ENCODE data around the gene PPP4R3A.
"Not testable (repeated sequence)": the region's sequence is repeated elsewhere in the genome, so short reads cannot be mapped to it uniquely, and the experiment has no call there.

Gene PPP4R3A

GRCh38 chr14:91503000-91503504 is 7.1 kb downstream of the PPP4R3A start:
- DNase-seq (ENCODE audit: low read depth), result no peak

DNA sequence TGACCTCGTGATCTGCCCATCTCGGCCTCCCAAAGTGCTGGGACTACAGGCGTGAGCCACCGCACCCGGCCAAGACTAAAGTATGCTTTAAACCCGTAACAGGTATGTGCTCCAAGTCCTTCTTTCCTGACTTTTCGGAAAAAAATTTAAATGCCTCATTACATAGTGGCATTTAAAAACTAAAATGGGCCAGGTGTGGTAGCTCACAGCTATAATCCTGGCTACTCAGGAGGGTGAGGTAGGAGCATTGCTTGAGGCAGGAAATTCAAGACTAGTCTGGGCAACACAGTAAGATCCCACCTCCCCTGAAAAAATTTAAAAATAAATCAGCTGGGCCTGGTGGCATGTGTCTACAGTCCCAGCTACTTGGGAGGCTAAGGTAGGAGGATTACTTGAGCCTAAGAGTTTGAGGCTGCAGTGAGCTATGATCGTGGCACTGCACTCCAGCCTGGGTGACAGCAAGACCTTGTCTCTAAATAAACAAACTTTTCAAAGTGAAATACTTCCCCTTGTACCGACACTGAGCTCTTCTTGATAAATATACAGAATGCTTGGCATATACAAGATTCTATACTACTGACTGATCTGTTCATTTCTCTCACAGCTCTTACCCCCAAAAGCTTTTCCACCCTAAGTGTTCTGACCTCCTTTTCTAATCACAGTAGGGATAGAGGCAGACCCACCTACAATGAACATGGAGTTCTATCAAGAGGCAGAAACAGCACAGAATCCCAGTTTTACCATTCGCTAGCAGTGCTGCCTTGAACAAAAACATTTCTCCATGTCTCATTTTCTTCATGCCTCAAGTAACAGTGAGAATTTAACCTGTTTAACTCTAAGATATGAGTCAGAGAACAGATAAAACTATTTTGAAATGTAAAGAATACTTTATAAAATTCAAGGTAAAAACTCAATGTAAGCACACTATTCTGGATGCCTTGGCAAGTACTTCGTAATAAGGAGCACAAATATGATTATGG is 7.9 kb downstream of the PPP4R3A start:
- no peak for DNase-seq (ENCODE audit: low read depth)

GRCh38 chr14:91501348-91501747 is 8.8 kb downstream of the PPP4R3A start:
- no peak for DNase-seq (ENCODE audit: low read depth)

DNA sequence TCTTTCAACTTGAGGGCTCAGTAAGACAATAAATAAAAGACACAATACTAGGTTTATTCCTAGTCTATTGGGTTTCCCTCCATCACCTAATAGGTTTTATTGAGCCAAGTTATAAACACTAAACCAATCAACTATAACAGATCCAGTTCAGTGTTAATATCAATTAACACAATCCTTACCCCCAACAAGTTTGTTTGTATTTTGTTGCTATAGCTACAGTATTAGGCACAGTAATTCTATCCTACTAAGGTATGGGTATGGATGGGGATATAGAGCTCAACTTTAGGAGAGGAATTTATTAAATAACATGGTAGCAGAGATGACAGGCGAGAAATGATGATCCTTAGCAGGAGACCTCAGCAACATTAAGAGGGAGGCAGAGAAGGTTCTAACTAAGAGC is 13.3 kb downstream of the PPP4R3A start:
- no peak for DNase-seq (ENCODE audit: low read depth)

DNA sequence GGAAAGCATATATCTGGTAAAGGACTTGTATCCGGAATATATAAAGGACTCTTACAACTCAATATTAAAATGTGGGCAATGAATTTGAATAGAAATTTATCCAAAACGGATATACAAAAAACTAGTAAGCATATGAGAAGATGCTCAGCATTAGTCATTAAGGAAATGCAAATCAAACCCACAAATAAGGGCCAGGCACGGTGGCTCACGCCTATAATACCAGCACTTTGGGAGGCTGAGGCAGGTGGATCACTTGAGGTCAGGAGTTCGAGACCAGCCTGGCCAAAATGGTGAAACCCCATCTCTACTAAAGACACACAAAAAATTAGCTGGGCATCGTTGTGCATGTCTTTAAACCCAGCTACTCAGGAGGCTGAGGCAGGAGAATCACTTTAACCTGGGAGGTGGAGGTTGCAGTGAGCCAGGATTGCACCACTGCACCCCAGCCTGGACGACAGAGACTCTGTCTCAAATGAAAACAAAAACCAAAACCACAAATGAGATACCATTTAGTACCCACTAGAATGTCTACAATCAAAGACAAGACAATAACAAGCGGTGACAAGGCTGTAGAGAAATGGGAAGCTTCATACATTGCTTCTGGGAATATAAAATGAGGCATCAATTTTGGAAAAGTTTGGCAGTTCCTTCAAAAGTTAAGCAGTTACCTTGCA is 15.6 kb downstream of the PPP4R3A start:
- DNase-seq (ENCODE audit: low read depth), result not testable (repeated sequence)

DNA sequence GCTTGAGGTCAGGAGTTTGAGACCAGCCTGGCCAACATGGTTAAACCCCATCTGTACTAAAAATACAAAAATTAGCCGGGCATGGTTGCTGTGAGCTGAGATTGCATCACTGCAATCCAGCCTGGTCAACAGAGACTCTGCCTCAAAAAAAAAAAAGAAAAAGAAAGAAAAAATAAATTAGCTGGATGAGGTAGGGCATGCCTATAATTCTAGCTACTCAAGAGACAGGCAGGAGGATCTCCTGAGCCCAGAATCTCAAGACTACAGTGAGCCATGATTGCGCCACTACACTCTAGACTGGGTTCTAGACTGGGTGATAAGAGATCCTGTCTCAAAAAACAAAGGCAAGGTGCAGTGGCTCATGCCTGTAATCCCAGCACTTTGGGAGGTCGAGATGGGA is 16.9 kb downstream of the PPP4R3A start:
- no peak for DNase-seq (ENCODE audit: low read depth)

DNA sequence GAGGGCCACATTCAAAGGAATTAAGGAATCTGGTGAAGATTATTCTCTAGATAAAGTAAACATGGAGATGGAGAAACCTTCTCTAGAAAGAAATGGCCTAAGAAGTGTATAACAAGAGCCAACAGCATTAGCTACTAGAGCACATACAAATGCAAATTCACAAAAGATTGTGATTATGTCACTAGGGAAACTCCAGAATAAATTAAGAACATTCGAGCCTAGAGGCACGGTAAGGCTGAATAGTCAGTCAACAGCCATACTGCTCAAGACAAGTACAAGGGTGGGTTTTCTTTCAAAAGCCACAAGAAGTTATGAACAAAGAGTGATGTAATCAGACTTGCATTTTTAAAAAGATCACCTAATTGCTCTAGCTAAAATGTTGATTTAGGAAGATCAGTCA is 25.4 kb downstream of the PPP4R3A start:
- DNase-seq (ENCODE audit: low read depth), result no peak

DNA sequence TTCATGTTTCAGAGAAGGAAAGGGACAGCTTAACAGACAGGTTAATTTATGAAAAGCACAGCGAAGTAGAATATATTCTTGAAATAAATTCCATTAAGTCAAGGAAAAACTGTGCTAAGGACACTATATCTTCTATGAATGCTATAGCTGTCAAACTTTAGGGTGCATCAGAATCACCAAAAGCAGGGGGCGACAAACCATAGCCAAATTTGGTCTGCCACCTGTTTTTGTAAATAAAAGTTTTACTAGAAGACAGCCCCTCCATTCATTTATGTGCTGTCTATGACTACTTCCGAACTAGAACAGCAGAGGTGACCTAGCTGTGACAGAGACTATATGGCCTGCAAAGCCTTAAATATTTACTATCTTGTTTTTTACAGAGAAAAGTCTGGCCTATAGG is 25.9 kb downstream of the PPP4R3A start:
- no peak for DNase-seq (ENCODE audit: low read depth)

- DNase-seq (ENCODE audit: low read depth), result no peak
These were observed 27.7 kb downstream of the PPP4R3A start for GRCh38 chr14:91482263-91483013.

DNA sequence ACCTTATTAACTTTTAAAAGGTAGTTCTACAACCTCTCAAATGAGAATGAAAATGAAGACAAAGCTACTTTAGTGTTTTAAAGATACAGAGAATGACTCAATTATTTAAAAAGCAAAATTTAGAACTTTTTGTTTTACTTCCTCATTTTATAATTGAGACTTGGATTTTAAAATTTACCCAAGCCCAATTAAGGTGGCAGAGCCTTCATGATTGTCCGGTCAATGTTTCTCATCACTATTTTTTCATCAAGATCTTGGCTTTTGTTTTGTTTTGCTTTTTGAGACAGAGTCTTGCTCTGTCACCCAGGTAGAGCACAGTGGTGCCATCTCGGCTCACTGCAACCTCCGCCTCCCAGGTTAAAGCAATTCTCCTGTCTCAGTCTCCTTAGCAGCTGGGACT is 32.7 kb downstream of the PPP4R3A start:
- no peak for DNase-seq (ENCODE audit: low read depth)

DNA sequence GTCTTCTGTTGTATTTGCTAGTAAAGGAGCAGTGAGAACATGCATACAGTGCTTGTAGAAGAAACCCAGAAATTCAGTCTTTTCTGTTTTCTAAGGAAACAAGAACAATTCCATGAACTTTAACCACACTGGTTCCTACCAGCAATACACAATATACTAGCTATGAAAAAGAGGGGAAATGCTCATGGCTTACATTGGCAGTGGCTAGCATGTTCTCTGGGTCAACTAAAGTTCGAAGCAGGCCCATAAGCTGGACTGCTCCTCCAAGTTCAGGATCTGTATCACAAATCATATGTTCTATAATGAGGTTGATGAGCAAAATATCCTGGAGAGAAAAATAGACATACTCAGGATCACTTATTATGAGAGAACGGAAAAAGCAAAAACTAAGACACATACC is 37.1 kb downstream of the PPP4R3A start:
- no peak for DNase-seq (ENCODE audit: low read depth)

- no peak for DNase-seq (ENCODE audit: low read depth)
These were observed 39.9 kb downstream of the PPP4R3A start for GRCh38 chr14:91470216-91470615.

- DNase-seq (ENCODE audit: low read depth), result no peak
These were observed 43.9 kb downstream of the PPP4R3A start for GRCh38 chr14:91466192-91466591.

- DNase-seq (ENCODE audit: low read depth), result no peak
These were observed 45.4 kb downstream of the PPP4R3A start for GRCh38 chr14:91464615-91465205.

DNA sequence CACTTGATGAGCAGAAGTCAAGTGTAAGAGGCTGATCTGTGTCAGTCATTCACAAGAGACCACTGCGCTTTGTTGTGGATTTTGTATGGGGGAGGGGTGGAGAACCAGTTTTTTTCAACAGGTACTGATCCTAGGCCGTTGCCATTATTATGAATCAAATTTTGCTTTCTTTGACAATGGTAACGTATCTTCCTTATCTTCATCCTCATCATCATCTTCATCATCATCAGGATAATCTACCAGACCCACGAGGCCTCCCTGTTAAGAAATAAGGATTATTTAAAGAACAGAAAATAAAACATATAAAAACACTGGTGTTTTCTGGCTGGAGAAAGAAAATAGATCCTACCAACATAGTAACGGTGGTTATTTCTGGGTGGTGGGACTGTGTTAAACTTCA is 51.5 kb downstream of the PPP4R3A start:
- DNase-seq (ENCODE audit: low read depth), result no peak

GRCh38 chr14:91456283-91456682 is 53.8 kb downstream of the PPP4R3A start:
- no peak for DNase-seq (ENCODE audit: low read depth)

DNA sequence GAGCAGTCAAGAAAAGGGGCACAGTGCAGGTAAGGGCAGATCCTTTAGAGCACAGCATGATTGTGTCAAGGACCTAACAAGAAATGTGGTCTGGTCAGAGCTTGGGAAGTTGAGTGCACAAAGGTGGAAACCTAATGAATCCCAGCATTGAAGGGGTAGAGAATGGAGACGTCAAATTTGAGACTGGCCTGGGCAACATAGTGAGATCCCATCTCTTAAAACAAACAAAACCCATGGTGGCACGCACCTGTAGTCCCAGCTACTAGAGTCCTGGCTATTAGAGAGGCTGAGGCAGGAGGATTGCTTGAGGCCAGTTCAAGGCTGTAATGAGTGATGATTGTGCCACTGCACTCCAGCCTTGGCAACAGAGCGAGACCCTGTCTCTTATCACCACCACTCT is 55.5 kb downstream of the PPP4R3A start:
- DNase-seq (ENCODE audit: low read depth), result no peak

DNA sequence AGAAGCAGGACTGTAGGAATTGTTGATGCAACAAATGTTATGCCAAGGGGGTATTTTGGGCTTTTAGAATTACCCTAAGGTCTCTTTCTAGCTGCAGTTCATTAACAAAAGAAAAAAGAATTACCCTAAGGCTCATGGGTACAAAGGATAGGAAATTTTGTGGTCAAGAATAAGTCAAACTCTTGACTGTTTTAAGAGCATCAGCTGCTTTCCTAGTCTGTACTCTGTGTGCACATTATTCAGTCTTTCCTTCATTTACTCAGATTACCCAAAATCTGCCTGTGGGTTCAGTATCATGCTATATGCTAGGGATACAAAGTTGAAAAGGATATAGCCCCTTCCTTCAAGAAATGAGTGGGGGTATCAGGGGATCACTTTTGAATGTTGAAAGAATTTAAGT is 56.0 kb downstream of the PPP4R3A start:
- no peak for DNase-seq (ENCODE audit: low read depth)

DNA sequence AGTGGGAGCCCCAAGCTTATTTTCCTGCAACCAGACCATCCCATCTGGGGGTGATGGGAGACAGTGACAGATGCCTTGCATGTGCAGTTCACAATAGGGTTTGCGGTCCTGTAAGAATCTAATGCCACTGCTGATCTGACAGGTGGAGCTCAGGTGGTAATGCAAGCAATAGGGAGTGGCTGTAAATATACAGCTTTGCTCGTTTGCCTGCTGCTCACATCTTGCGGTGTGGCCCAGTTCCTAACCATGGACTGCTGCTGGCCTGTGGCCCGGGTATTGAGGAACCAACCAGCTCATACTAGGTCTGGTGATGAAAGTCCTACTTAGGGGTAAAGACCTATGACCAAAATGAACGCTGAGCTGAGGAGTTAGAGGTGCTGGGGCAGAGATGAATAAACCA is 56.4 kb downstream of the PPP4R3A start:
- DNase-seq (ENCODE audit: low read depth), result no peak

- no peak for DNase-seq (ENCODE audit: low read depth)
These were observed 65.6 kb downstream of the PPP4R3A start for GRCh38 chr14:91444335-91445020.

GRCh38 chr14:91439345-91439744 is 70.8 kb downstream of the PPP4R3A start:
- DNase-seq (ENCODE audit: low read depth), result no peak

All from stimulated activated CD8-positive, alpha-beta memory T cell treated with anti-CD3 and anti-CD28 coated beads, Interleukin-15, amount 100 ng/mL, for 1 hour (primary cell).